ENCODE measurements around the gene SERTAD3.

SERTAD3 gene

GRCh38 chr19:40407714-40408597 lies 36.2 kb downstream of the SERTAD3 start:
- no peak for DNase-seq

GRCh38 chr19:40403262-40403984 lies 40.7 kb downstream of the SERTAD3 start:
- peak; percentile 89 for DNase-seq

- DNase-seq = no peak
Observed at GRCh38 chr19:40400559-40400958, 43.6 kb downstream of the SERTAD3 start.

GRCh38 chr19:40398417-40399131 lies 45.6 kb downstream of the SERTAD3 start:
- no peak for DNase-seq

GRCh38 chr19:40397568-40397906 lies 46.6 kb downstream of the SERTAD3 start:
- no peak for DNase-seq

- DNase-seq = no peak
Observed at GRCh38 chr19:40396886-40397567, 47.1 kb downstream of the SERTAD3 start.

- no peak for DNase-seq
Observed at GRCh38 chr19:40395956-40396355, 48.2 kb downstream of the SERTAD3 start.

- no peak for DNase-seq
Observed at GRCh38 chr19:40394816-40395210, 49.3 kb downstream of the SERTAD3 start.

- no peak for DNase-seq
Observed at GRCh38 chr19:40393894-40394815, 50.0 kb downstream of the SERTAD3 start.

GRCh38 chr19:40392894-40393517 lies 51.1 kb downstream of the SERTAD3 start:
- DNase-seq = no peak

- DNase-seq = no peak
Observed at GRCh38 chr19:40392123-40392522, 52.0 kb downstream of the SERTAD3 start.
